ENCODE data around the gene ROBO2.
A peak's percentile ranks its signal among the peaks of the same experiment; 100 is the strongest.

The ROBO2 gene

GRCh38 chr3:77122652-77123051 lies 82.8 kb downstream of the ROBO2 start:
- DNase-seq = no peak

- DNase-seq = no peak
Observed at GRCh38 chr3:77125966-77126365, 86.1 kb downstream of the ROBO2 start.

- no peak for DNase-seq
Observed at GRCh38 chr3:77134769-77135168, 94.9 kb downstream of the ROBO2 start.

GRCh38 chr3:77137559-77137958 lies 97.7 kb downstream of the ROBO2 start:
- no peak for DNase-seq

GRCh38 chr3:77139624-77140023 lies 99.7 kb downstream of the ROBO2 start:
- no peak for DNase-seq

- no peak for DNase-seq
Observed at GRCh38 chr3:77141423-77141822, 101.5 kb downstream of the ROBO2 start.

- DNase-seq = no peak
Observed at GRCh38 chr3:77142578-77142977, 102.7 kb downstream of the ROBO2 start.

- no peak for DNase-seq
Observed at GRCh38 chr3:77146004-77146403, 106.1 kb downstream of the ROBO2 start.

GRCh38 chr3:77147836-77148578 lies 108.1 kb downstream of the ROBO2 start:
- DNase-seq = no peak

GRCh38 chr3:77149382-77149781 lies 109.5 kb downstream of the ROBO2 start:
- DNase-seq = no peak

GRCh38 chr3:77150028-77150427 lies 110.1 kb downstream of the ROBO2 start:
- no peak for DNase-seq

GRCh38 chr3:77150759-77151158 lies 110.9 kb downstream of the ROBO2 start:
- no peak for DNase-seq

- no peak for DNase-seq
Observed at GRCh38 chr3:77158730-77159581, 119.1 kb downstream of the ROBO2 start.

GRCh38 chr3:77160931-77161497 lies 121.1 kb downstream of the ROBO2 start:
- no peak for DNase-seq

- no peak for DNase-seq
Observed at GRCh38 chr3:77169823-77170222, 129.9 kb downstream of the ROBO2 start.

- no peak for DNase-seq
Observed at GRCh38 chr3:77171026-77171425, 131.1 kb downstream of the ROBO2 start.

GRCh38 chr3:77179762-77180161 lies 139.9 kb downstream of the ROBO2 start:
- no peak for DNase-seq

- DNase-seq = no peak
Observed at GRCh38 chr3:77182341-77182740, 142.4 kb downstream of the ROBO2 start.

GRCh38 chr3:77186319-77186718 lies 146.4 kb downstream of the ROBO2 start:
- no peak for DNase-seq

- DNase-seq = peak; percentile 30
Observed at GRCh38 chr3:77186728-77187127, 146.8 kb downstream of the ROBO2 start.

- no peak for DNase-seq
Observed at GRCh38 chr3:77188210-77188609, 148.3 kb downstream of the ROBO2 start.

GRCh38 chr3:77189258-77189657 lies 149.4 kb downstream of the ROBO2 start:
- DNase-seq = no peak

- DNase-seq = no peak
Observed at GRCh38 chr3:77189684-77190083, 149.8 kb downstream of the ROBO2 start.

- DNase-seq = no peak
Observed at GRCh38 chr3:77190374-77190773, 150.5 kb downstream of the ROBO2 start.

All from fibroblast of upper back skin (primary cell).